Measurements from ENCODE around the gene IKBKG.

- TF ChIP-seq GATA2 (IDR thresholded peaks at IDR 0.05; ENCODE audit: low read depth, low read length) = no peak
- TF ChIP-seq GATA3 (IDR thresholded peaks at IDR 0.05; ENCODE audit: low read depth, low read length) = no peak
Measured at GRCh38 chrX:154517101-154517781, 30.2 kb upstream of the IKBKG start.
